Measurements from ENCODE around the gene HLA-DOB. TPM values are rescaled to one million over a fixed set of nuclear protein-coding genes. Genes with fewer than 3 reads are reported as not detected.

HLA-DOB gene
- total RNA-seq, 2 donors from 2014 or later: not detected

DNA sequence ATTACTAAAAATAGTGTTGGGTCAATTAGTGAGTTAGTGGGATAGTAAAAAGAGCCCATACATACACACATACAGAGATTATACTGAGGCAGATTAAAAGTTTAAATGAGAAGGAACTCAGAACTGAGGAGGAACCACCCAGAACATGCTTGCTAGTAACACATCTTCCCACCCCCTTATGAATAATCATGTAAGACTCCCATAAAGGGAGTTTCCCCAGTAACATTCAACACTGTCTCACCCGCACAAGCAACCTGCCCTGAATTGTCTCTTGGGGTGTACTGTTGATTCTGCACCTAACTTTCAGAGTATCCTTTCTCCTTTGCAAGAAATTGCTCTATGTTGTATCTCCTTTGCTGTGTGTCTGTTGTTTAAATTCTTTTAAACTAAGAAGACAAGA lies 42.4 kb downstream of the HLA-DOB start:
- no peak for DNase-seq

GRCh38 chr6:32772656-32773055 lies 44.1 kb downstream of the HLA-DOB start:
- H3K4me3 ChIP-seq (ENCODE audit: low read length): no peak overlapping the region
- DNase-seq: no peak
- Mint-ChIP-seq H3K27me3 (ENCODE audit: insufficient read depth) (no peaks in the 10 kb centered on the region), H3K4me1 (no peaks in the 10 kb centered on the region), H3K9me3 (peaks cover 10% of the 10 kb centered on the region), H3K27ac (no peak overlapping the region), H3K36me3 (ENCODE audit: low read depth) (no peaks in the 10 kb centered on the region), H3K4me3 (no peak overlapping the region)
- no peaks in the 10 kb centered on the region for H3K9me3 ChIP-seq (ENCODE audit: control insufficient read depth, low read length)
- no peak overlapping the region for H3K27ac ChIP-seq (ENCODE audit: low read depth, low read length)
- H3K4me1 ChIP-seq (ENCODE audit: control insufficient read depth, insufficient read depth, low read length): no peaks in the 10 kb centered on the region
- no peaks in the 10 kb centered on the region for H3K27me3 ChIP-seq (ENCODE audit: control insufficient read depth, insufficient read depth, low read length, poor library complexity, severe bottlenecking)
- 80% methylated on average over 1 of the region's 1 CpG; no CpG with 5 or more reads in 1 of the 2 experiments for WGBS, 2 experiments (ENCODE audit: insufficient coverage in 1 of 2, insufficient read length in 1 of 2)
- no peak for TF ChIP-seq CTCF (conservative IDR thresholded peaks at IDR 0.05)
- no peaks in the 10 kb centered on the region for H3K36me3 ChIP-seq (ENCODE audit: control insufficient read depth, insufficient read depth, low read length)
- no peak overlapping the region for H3K9ac ChIP-seq (ENCODE audit: extremely low read depth, low read length, poor library complexity, severe bottlenecking)

More for the DNA sequence above, 42.4 kb downstream of the HLA-DOB start:
- Histone ChIP-seq H3K27me3 (ENCODE audit: control insufficient read depth, insufficient read depth, low read length, poor library complexity, severe bottlenecking) (no peaks in the 10 kb centered on the region), H3K27ac (ENCODE audit: low read depth, low read length) (no peak overlapping the region), H3K9ac (ENCODE audit: extremely low read depth, low read length, poor library complexity, severe bottlenecking) (no peak overlapping the region), H3K4me1 (ENCODE audit: control insufficient read depth, insufficient read depth, low read length) (no peaks in the 10 kb centered on the region), H3K36me3 (ENCODE audit: control insufficient read depth, insufficient read depth, low read length) (no peaks in the 10 kb centered on the region), H3K9me3 (ENCODE audit: control insufficient read depth, low read length) (no peaks in the 10 kb centered on the region), H3K4me3 (ENCODE audit: low read length) (no peak overlapping the region)
- H3K9me3 Mint-ChIP-seq: peaks cover 20% of the 10 kb centered on the region
- no peaks in the 10 kb centered on the region for H3K36me3 Mint-ChIP-seq (ENCODE audit: low read depth)
- no peaks in the 10 kb centered on the region for H3K4me1 Mint-ChIP-seq
- H3K4me3 Mint-ChIP-seq: no peak overlapping the region
- no peaks in the 10 kb centered on the region for H3K27me3 Mint-ChIP-seq (ENCODE audit: insufficient read depth)
- 18% methylated on average over 1 of the region's 1 CpG; no CpG with 5 or more reads in 1 of the 2 experiments for WGBS, 2 experiments (ENCODE audit: insufficient coverage in 1 of 2, insufficient read length in 1 of 2)
- TF ChIP-seq CTCF (conservative IDR thresholded peaks at IDR 0.05): no peak
- no peak overlapping the region for H3K27ac Mint-ChIP-seq

DNA sequence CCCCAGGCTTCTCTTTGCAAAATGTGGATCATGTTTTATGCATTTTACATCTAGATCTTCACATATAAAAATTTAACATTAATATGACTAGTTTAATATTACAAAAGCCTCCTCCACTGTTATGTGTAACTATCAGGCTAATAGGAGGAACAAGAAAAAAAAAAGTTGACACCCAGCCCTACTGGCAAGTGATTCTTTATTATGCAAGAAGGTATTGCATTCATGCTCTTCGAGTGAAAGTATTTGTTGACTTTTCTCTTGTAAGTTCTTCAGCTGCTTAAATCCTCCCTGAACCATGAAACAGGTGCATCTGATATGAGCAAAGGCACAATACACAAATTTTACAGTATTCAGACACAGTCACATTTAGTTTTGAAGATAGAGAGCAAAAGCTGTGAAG lies 52.8 kb downstream of the HLA-DOB start:
- no peaks in the 10 kb centered on the region for H3K36me3 Mint-ChIP-seq (ENCODE audit: low read depth)
- H3K27ac ChIP-seq (ENCODE audit: low read depth, low read length): no peak overlapping the region
- H3K9ac ChIP-seq (ENCODE audit: extremely low read depth, low read length, poor library complexity, severe bottlenecking): no peak overlapping the region
- H3K36me3 ChIP-seq (ENCODE audit: control insufficient read depth, insufficient read depth, low read length): no peaks in the 10 kb centered on the region
- no peak overlapping the region for H3K4me3 Mint-ChIP-seq
- H3K4me1 ChIP-seq (ENCODE audit: control insufficient read depth, insufficient read depth, low read length): no peaks in the 10 kb centered on the region
- H3K27me3 ChIP-seq (ENCODE audit: control insufficient read depth, insufficient read depth, low read length, poor library complexity, severe bottlenecking): no peaks in the 10 kb centered on the region
- no peaks in the 10 kb centered on the region for H3K9me3 Mint-ChIP-seq
- WGBS, 2 experiments (ENCODE audit: insufficient coverage in 1 of 2, insufficient read length in 1 of 2): 40 to 63% methylated on average over 1 of the region's 1 CpG
- H3K27ac Mint-ChIP-seq: no peak overlapping the region
- no peak for DNase-seq
- no peak for TF ChIP-seq CTCF (conservative IDR thresholded peaks at IDR 0.05)
- no peaks in the 10 kb centered on the region for H3K4me1 Mint-ChIP-seq
- H3K9me3 ChIP-seq (ENCODE audit: control insufficient read depth, low read length): no peaks in the 10 kb centered on the region
- peaks cover 10% of the 10 kb centered on the region for H3K27me3 Mint-ChIP-seq (ENCODE audit: insufficient read depth)
- no peak overlapping the region for H3K4me3 ChIP-seq (ENCODE audit: low read length)
